Measurements from ENCODE around the gene UBE2O.

Gene UBE2O

GRCh38 chr17:76359375-76359774 is 93.6 kb downstream of the UBE2O start:
- no peaks in the 10 kb centered on the region for H3K36me3 ChIP-seq (ENCODE audit: control insufficient read depth in 2 of 2, insufficient read depth in 1 of 2, low read length in 2 of 2)
- POLR2A ChIA-PET: interaction anchor here (0.6 kb wide), 1 partner anchor 261 kb away, joined by 3 read pairs; no protein-coding TSS in a partner anchor
- TF ChIP-seq ZNF146 (tag by site-specific recombination; IDR thresholded peaks at IDR 0.05) (no peak), ZBTB17 (tag by site-specific recombination; IDR thresholded peaks at IDR 0.05) (no peak), ZNF26 (tag by site-specific recombination; IDR thresholded peaks at IDR 0.05) (no peak)
- H3K4me1 ChIP-seq (ENCODE audit: control insufficient read depth, insufficient read depth, low read length): 0 out of 2 replicates have a peak, but pooled peaks cover 4% of the 10 kb centered on the region
- no peaks in the 10 kb centered on the region for H3K9me3 ChIP-seq (ENCODE audit: control insufficient read depth, insufficient read depth, low read depth, low read length)
- H3K4me3 ChIP-seq (ENCODE audit: low read depth, low read length): no peak overlapping the region
- no peak overlapping the region for H3K27ac ChIP-seq (ENCODE audit: extremely low read depth, low read depth, low read length)
- CTCF ChIA-PET: interaction anchor here (0.7 kb wide), 2 partner anchors 10 to 129 kb away, joined by 3 read pairs; no protein-coding TSS in a partner anchor

- ChIA-PET POLR2A (interaction anchor here (0.7 kb wide), 1 partner anchor 351 kb away, joined by 7 read pairs; no protein-coding TSS in a partner anchor), CTCF (interaction anchor here (0.7 to 1.2 kb wide), 5 partner anchors 9 to 51 kb away, joined by 3 to 4 read pairs (median 3); no protein-coding TSS in a partner anchor)
- Histone ChIP-seq H3K36me3 (ENCODE audit: control insufficient read depth in 2 of 2, insufficient read depth in 1 of 2, low read length in 2 of 2) (no peaks in the 10 kb centered on the region), H3K4me1 (ENCODE audit: control insufficient read depth, insufficient read depth, low read length) (0 out of 2 replicates have a peak, but pooled peaks cover 6% of the 10 kb centered on the region), H3K4me3 (ENCODE audit: low read depth, low read length) (no peak overlapping the region), H3K27ac (ENCODE audit: extremely low read depth, low read depth, low read length) (no peak overlapping the region), H3K9me3 (ENCODE audit: control insufficient read depth, insufficient read depth, low read depth, low read length) (no peaks in the 10 kb centered on the region)
- no peak for TF ChIP-seq ZNF585B (tag by site-specific recombination; IDR thresholded peaks at IDR 0.05)
- no peak for TF ChIP-seq ZNF311 (tag by site-specific recombination; IDR thresholded peaks at IDR 0.05; ENCODE audit: borderline replicate concordance)
- TF ChIP-seq ZNF692 (tag by site-specific recombination; IDR thresholded peaks at IDR 0.05): no peak
- TF ChIP-seq ZNF654 (tag by site-specific recombination; IDR thresholded peaks at IDR 0.05; ENCODE audit: low read depth): no peak
- no peak for TF ChIP-seq ZNF529 (tag by site-specific recombination; IDR thresholded peaks at IDR 0.05; ENCODE audit: insufficient replicate concordance)
- no peak for TF ChIP-seq ZNF155 (tag by site-specific recombination; IDR thresholded peaks at IDR 0.05)
- TF ChIP-seq ZNF639 (tag by site-specific recombination; IDR thresholded peaks at IDR 0.05): no peak
- no peak for TF ChIP-seq ZXDB (tag by site-specific recombination; IDR thresholded peaks at IDR 0.05)
- TF ChIP-seq ZNF623 (tag by site-specific recombination; IDR thresholded peaks at IDR 0.05): no peak
- TF ChIP-seq ZNF777 (tag by site-specific recombination; IDR thresholded peaks at IDR 0.05; ENCODE audit: borderline replicate concordance): no peak
- TF ChIP-seq SP7 (tag by site-specific recombination; IDR thresholded peaks at IDR 0.05): no peak
- TF ChIP-seq ZBTB20 (tag by site-specific recombination; IDR thresholded peaks at IDR 0.05): no peak
- TF ChIP-seq WT1 (tag by site-specific recombination; IDR thresholded peaks at IDR 0.05): no peak
- TF ChIP-seq ZNF600 (tag by site-specific recombination; IDR thresholded peaks at IDR 0.05): no peak
- no peak for TF ChIP-seq ZNF544 (tag by site-specific recombination; IDR thresholded peaks at IDR 0.05)
- no peak for TF ChIP-seq ZNF530 (tag by site-specific recombination; IDR thresholded peaks at IDR 0.05; ENCODE audit: low read depth)
- no peak for TF ChIP-seq ZNF518A (tag by site-specific recombination; conservative IDR thresholded peaks at IDR 0.05; ENCODE audit: low read depth)
These were observed 95.3 kb downstream of the UBE2O start for GRCh38 chr17:76357597-76358158.
